ENCODE results near the gene RAB37. TPM values are rescaled to one million over a fixed set of nuclear protein-coding genes. Genes with fewer than 3 reads are reported as not detected.

The RAB37 gene
- total RNA-seq, 1 donor from 2014 or later, result 2.5 TPM

DNA sequence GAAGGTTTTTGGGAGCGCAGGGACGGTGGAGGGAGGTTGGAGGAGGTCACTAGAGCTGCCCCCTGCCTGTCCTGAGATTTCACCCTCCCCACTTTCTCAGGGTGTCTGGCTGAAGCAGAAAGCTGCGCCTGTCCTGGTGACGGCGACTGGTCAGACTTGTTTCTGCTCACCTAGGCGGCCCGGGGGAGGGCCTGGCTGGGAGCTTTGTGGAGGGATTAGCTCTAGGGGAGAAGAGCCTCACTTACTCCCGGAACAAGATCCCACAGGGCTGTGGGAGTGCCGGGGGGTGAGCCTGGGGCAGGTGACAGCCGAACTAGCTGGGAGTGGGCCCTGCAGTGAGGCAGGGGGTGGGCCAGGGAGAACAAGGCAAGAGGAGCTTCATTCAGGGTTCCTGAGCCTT is 22.9 kb downstream of the RAB37 start:
- Mint-ChIP-seq H3K9me3 (ENCODE audit: unreplicated experiment) (no peaks in the 10 kb centered on the region), H3K27me3 (ENCODE audit: unreplicated experiment) (peaks cover 7% of the 10 kb centered on the region), H3K27ac (ENCODE audit: unreplicated experiment) (no peak overlapping the region), H3K36me3 (ENCODE audit: low read depth, unreplicated experiment) (no peaks in the 10 kb centered on the region), H3K4me1 (ENCODE audit: unreplicated experiment) (peaks cover 9% of the 10 kb centered on the region), H3K4me3 (ENCODE audit: unreplicated experiment) (no peak overlapping the region)
- TF ChIP-seq, protein P1, sequence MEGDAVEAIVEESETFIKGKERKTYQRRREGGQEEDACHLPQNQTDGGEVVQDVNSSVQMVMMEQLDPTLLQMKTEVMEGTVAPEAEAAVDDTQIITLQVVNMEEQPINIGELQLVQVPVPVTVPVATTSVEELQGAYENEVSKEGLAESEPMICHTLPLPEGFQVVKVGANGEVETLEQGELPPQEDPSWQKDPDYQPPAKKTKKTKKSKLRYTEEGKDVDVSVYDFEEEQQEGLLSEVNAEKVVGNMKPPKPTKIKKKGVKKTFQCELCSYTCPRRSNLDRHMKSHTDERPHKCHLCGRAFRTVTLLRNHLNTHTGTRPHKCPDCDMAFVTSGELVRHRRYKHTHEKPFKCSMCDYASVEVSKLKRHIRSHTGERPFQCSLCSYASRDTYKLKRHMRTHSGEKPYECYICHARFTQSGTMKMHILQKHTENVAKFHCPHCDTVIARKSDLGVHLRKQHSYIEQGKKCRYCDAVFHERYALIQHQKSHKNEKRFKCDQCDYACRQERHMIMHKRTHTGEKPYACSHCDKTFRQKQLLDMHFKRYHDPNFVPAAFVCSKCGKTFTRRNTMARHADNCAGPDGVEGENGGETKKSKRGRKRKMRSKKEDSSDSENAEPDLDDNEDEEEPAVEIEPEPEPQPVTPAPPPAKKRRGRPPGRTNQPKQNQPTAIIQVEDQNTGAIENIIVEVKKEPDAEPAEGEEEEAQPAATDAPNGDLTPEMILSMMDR (IDR thresholded peaks at IDR 0.05; ENCODE audit: unreplicated experiment), result no peak
- DNase-seq (ENCODE audit: low spot score), result no peak

DNA sequence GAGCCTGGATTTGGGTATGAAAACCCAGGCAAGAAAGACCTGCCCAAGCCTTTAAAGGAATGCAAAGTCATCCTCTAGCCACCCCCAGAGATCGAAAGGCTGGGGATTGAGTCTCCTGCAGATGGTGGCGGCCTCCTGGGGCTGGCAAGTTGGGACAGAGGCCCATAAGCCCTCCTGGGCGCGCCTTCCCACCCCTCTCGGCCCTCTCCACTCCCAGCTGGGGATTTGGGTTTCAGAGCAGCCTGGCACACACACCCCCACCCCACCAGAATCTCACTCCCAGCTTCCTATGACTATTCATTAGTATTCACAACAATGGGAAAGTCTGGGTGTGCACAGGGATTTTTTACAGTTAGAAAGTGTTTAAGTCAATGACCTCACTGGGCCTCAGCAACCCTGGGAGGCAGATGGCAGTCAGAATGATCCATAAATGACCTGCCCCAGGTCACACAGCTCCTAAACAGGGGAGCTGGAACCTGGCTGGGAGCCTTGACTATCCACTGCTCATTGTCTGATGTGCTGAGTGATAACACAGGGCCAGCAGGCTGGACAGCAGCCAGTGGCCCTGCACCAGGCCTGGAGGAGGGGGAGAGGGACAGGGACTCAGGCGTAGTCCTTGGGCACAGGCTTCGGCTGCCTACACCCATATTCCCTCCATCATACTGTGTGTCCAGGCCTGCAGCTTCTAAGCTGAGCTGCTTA is 23.5 kb downstream of the RAB37 start:
- TF ChIP-seq, protein P1 (IDR thresholded peaks at IDR 0.05; ENCODE audit: unreplicated experiment), result no peak
- Mint-ChIP-seq H3K27me3 (ENCODE audit: unreplicated experiment) (peaks cover 7% of the 10 kb centered on the region), H3K27ac (ENCODE audit: unreplicated experiment) (no peak overlapping the region), H3K36me3 (ENCODE audit: low read depth, unreplicated experiment) (no peaks in the 10 kb centered on the region), H3K4me1 (ENCODE audit: unreplicated experiment) (peaks cover 9% of the 10 kb centered on the region), H3K9me3 (ENCODE audit: unreplicated experiment) (no peaks in the 10 kb centered on the region), H3K4me3 (ENCODE audit: unreplicated experiment) (no peak overlapping the region)
- DNase-seq (ENCODE audit: low spot score), result no peak

- Mint-ChIP-seq H3K4me1 (ENCODE audit: unreplicated experiment) (peaks cover 9% of the 10 kb centered on the region), H3K4me3 (ENCODE audit: unreplicated experiment) (no peak overlapping the region), H3K9me3 (ENCODE audit: unreplicated experiment) (no peaks in the 10 kb centered on the region), H3K36me3 (ENCODE audit: low read depth, unreplicated experiment) (no peaks in the 10 kb centered on the region), H3K27ac (ENCODE audit: unreplicated experiment) (no peak overlapping the region), H3K27me3 (ENCODE audit: unreplicated experiment) (peaks cover 7% of the 10 kb centered on the region)
- no peak for DNase-seq (ENCODE audit: low spot score)
- TF ChIP-seq, protein P1 (IDR thresholded peaks at IDR 0.05; ENCODE audit: unreplicated experiment), result no peak
Measured at GRCh38 chr17:74761419-74761818, 24.4 kb downstream of the RAB37 start.

- H3K4me3 Mint-ChIP-seq (ENCODE audit: unreplicated experiment), result no peak overlapping the region
- peaks cover 9% of the 10 kb centered on the region for H3K4me1 Mint-ChIP-seq (ENCODE audit: unreplicated experiment)
- H3K27ac Mint-ChIP-seq (ENCODE audit: unreplicated experiment), result no peak overlapping the region
- no peaks in the 10 kb centered on the region for H3K9me3 Mint-ChIP-seq (ENCODE audit: unreplicated experiment)
- TF ChIP-seq, protein P1 (IDR thresholded peaks at IDR 0.05; ENCODE audit: unreplicated experiment), result no peak
- H3K36me3 Mint-ChIP-seq (ENCODE audit: low read depth, unreplicated experiment), result no peaks in the 10 kb centered on the region
- H3K27me3 Mint-ChIP-seq (ENCODE audit: unreplicated experiment), result peaks cover 9% of the 10 kb centered on the region
- DNase-seq (ENCODE audit: low spot score), result no peak
Measured at GRCh38 chr17:74761931-74762330, 24.9 kb downstream of the RAB37 start.

- H3K36me3 Mint-ChIP-seq (ENCODE audit: low read depth, unreplicated experiment), result peaks cover 6% of the 10 kb centered on the region
- H3K4me3 Mint-ChIP-seq (ENCODE audit: unreplicated experiment), result no peak overlapping the region
- peaks cover 11% of the 10 kb centered on the region for H3K27me3 Mint-ChIP-seq (ENCODE audit: unreplicated experiment)
- TF ChIP-seq, protein P1 (IDR thresholded peaks at IDR 0.05; ENCODE audit: unreplicated experiment), result no peak
- H3K9me3 Mint-ChIP-seq (ENCODE audit: unreplicated experiment), result no peaks in the 10 kb centered on the region
- no peak overlapping the region for H3K27ac Mint-ChIP-seq (ENCODE audit: unreplicated experiment)
- DNase-seq (ENCODE audit: low spot score), result no peak
- H3K4me1 Mint-ChIP-seq (ENCODE audit: unreplicated experiment), result peaks cover 3% of the 10 kb centered on the region
Measured at GRCh38 chr17:74763565-74764387, 26.7 kb downstream of the RAB37 start.
